Measurements from ENCODE around the gene CHCHD10.

CHCHD10 gene

GRCh38 chr22:23716811-23717801 lies 50.7 kb downstream of the CHCHD10 start:
- no peaks in the 10 kb centered on the region for H3K27me3 Mint-ChIP-seq
- ATAC-seq (peak; percentile 92), DNase-seq (peak; percentile 82 to 86)
- peak overlapping the region; percentile 93 to 98 for H3K27ac Mint-ChIP-seq
- H3K4me1 Mint-ChIP-seq = peaks cover 34% of the 10 kb centered on the region
- no peaks in the 10 kb centered on the region for H3K9me3 Mint-ChIP-seq
- H3K4me3 Mint-ChIP-seq = peak overlapping the region; percentile 80 to 84

Data from stimulated activated naive CD8-positive, alpha-beta T cell treated with anti-CD3 and anti-CD28 coated beads, Interleukin-15, amount 100 ng/mL, for 72 hours (primary cell).